ENCODE data around the gene SYT8.

Gene SYT8

GRCh38 chr11:1830004-1830321 is 4.8 kb upstream of the SYT8 start:
- Histone ChIP-seq H2AFZ (ENCODE audit: low read depth) (no peak overlapping the region), H3K4me1 (ENCODE audit: low read depth, poor library complexity, severe bottlenecking) (no peaks in the 10 kb centered on the region), H3K79me2 (ENCODE audit: insufficient read depth, low read depth) (no peaks in the 10 kb centered on the region), H4K20me1 (ENCODE audit: insufficient read depth) (no peaks in the 10 kb centered on the region), H3K27ac (no peak overlapping the region), H3K9ac (no peak overlapping the region), H3K36me3 (ENCODE audit: insufficient read depth) (no peaks in the 10 kb centered on the region), H3K27me3 (ENCODE audit: insufficient read depth, low read depth) (peaks cover 86% of the 10 kb centered on the region), H3K4me2 (no peak overlapping the region), H3K4me3 (IDR thresholded peaks at IDR 0.05; ENCODE audit: insufficient read depth, low read depth, low read length) (no peak overlapping the region)
- TF ChIP-seq CTCF (conservative IDR thresholded peaks at IDR 0.05; ENCODE audit: low read depth, low read length), result no peak

GRCh38 chr11:1830322-1831223 is 4.2 kb upstream of the SYT8 start:
- no peak overlapping the region for H3K9ac ChIP-seq
- no peak overlapping the region for H3K4me3 ChIP-seq (IDR thresholded peaks at IDR 0.05; ENCODE audit: insufficient read depth, low read depth, low read length)
- no peak for TF ChIP-seq CTCF (conservative IDR thresholded peaks at IDR 0.05; ENCODE audit: low read depth, low read length)
- no peak overlapping the region for H3K27ac ChIP-seq
- H3K79me2 ChIP-seq (ENCODE audit: insufficient read depth, low read depth), result no peaks in the 10 kb centered on the region
- H3K27me3 ChIP-seq (ENCODE audit: insufficient read depth, low read depth), result peaks cover 86% of the 10 kb centered on the region
- no peaks in the 10 kb centered on the region for H3K36me3 ChIP-seq (ENCODE audit: insufficient read depth)
- H3K4me1 ChIP-seq (ENCODE audit: low read depth, poor library complexity, severe bottlenecking), result no peaks in the 10 kb centered on the region
- no peaks in the 10 kb centered on the region for H4K20me1 ChIP-seq (ENCODE audit: insufficient read depth)
- H2AFZ ChIP-seq (ENCODE audit: low read depth), result no peak overlapping the region
- H3K4me2 ChIP-seq, result no peak overlapping the region

GRCh38 chr11:1831338-1832210 is 3.2 kb upstream of the SYT8 start:
- Histone ChIP-seq H3K27ac (no peak overlapping the region), H3K79me2 (ENCODE audit: insufficient read depth, low read depth) (no peaks in the 10 kb centered on the region), H4K20me1 (ENCODE audit: insufficient read depth) (no peaks in the 10 kb centered on the region), H3K4me3 (IDR thresholded peaks at IDR 0.05; ENCODE audit: insufficient read depth, low read depth, low read length) (no peak overlapping the region), H2AFZ (ENCODE audit: low read depth) (no peak overlapping the region), H3K4me2 (no peak overlapping the region), H3K27me3 (ENCODE audit: insufficient read depth, low read depth) (peaks cover 84% of the 10 kb centered on the region), H3K9ac (no peak overlapping the region), H3K4me1 (ENCODE audit: low read depth, poor library complexity, severe bottlenecking) (no peaks in the 10 kb centered on the region), H3K36me3 (ENCODE audit: insufficient read depth) (no peaks in the 10 kb centered on the region)
- TF ChIP-seq CTCF (conservative IDR thresholded peaks at IDR 0.05; ENCODE audit: low read depth, low read length), result no peak

GRCh38 chr11:1832211-1832919 is 2.4 kb upstream of the SYT8 start:
- Histone ChIP-seq H3K4me3 (IDR thresholded peaks at IDR 0.05; ENCODE audit: insufficient read depth, low read depth, low read length) (no peak overlapping the region), H3K9ac (no peak overlapping the region), H3K27me3 (ENCODE audit: insufficient read depth, low read depth) (peaks cover 81% of the 10 kb centered on the region), H3K4me1 (ENCODE audit: low read depth, poor library complexity, severe bottlenecking) (no peaks in the 10 kb centered on the region), H3K4me2 (no peak overlapping the region), H4K20me1 (ENCODE audit: insufficient read depth) (no peaks in the 10 kb centered on the region), H3K36me3 (ENCODE audit: insufficient read depth) (no peaks in the 10 kb centered on the region), H2AFZ (ENCODE audit: low read depth) (no peak overlapping the region), H3K27ac (no peak overlapping the region), H3K79me2 (ENCODE audit: insufficient read depth, low read depth) (no peaks in the 10 kb centered on the region)
- TF ChIP-seq CTCF (conservative IDR thresholded peaks at IDR 0.05; ENCODE audit: low read depth, low read length), result peak; percentile 81
